Neural cell (in vitro differentiated cells): ENCODE measurements around the gene TACC3. TPM values are rescaled to one million over a fixed set of nuclear protein-coding genes. Genes with fewer than 3 reads are reported as not detected.

Experiments
- H2AFZ ChIP-seq: fragments of 200-600, 300-800 bp; sonication (generic), shearing (Covaris generic); 2 replicates; pipeline ENCODE4 v1.6.0; 2014; ENCODE audit warnings: low read depth, mild to moderate bottlenecking, antibody characterized with exemption, low read length, moderate library complexity
- H3F3A ChIP-seq: fragments of 200-600 bp; shearing (Covaris generic); 2 replicates; pipeline ENCODE4 v1.6.1; 2016; ENCODE audit warnings: mild to moderate bottlenecking, moderate library complexity, mixed read lengths, antibody characterized with exemption, low read length; ENCODE audit not compliant: insufficient read depth, poor library complexity, severe bottlenecking
- H3K27ac ChIP-seq: fragments of 200-600, 300-800 bp; sonication (generic), shearing (Covaris generic); 2 replicates; pipeline ENCODE4 v1.5.1; 2014; ENCODE audit warnings: mild to moderate bottlenecking, low read length, moderate library complexity
- H3K27me3 ChIP-seq: fragments of 300-800, 200-600 bp; sonication (generic), shearing (Covaris generic); 2 replicates; pipeline ENCODE4 v1.6.0; 2014; ENCODE audit warnings: mild to moderate bottlenecking, low read depth, low read length, moderate library complexity; ENCODE audit not compliant: insufficient read depth
- H3K36me3 ChIP-seq: fragments of 300-800, 200-600 bp; sonication (generic), shearing (Covaris generic); 2 replicates; pipeline ENCODE4 v1.5.1; 2014; ENCODE audit warnings: mild to moderate bottlenecking, antibody characterized with exemption, low read length, moderate library complexity; ENCODE audit not compliant: insufficient read depth
- H3K4me2 ChIP-seq: fragments of 300-800, 200-600 bp; sonication (generic), shearing (Covaris generic); 2 replicates; pipeline ENCODE4 v1.6.0; 2014; ENCODE audit warnings: mild to moderate bottlenecking, low read length
- H3K4me3 ChIP-seq: fragments of 300-800, 200-600 bp; sonication (generic), shearing (Covaris generic); 2 replicates; pipeline ENCODE4 v1.5.1; 2014; ENCODE audit warnings: mild to moderate bottlenecking, low read length, moderate library complexity
- H3K79me2 ChIP-seq: fragments of 200-600 bp; shearing (Covaris generic); replicated peaks from 2 replicates; pipeline ENCODE4 v1.6.0; 2014; ENCODE audit warnings: mild to moderate bottlenecking, low read length, moderate library complexity; ENCODE audit not compliant: insufficient read depth
- H3K9ac ChIP-seq: fragments of 300-800, 200-600 bp; sonication (generic), shearing (Covaris generic); 2 replicates; pipeline ENCODE4 v1.6.1; 2016; ENCODE audit warnings: mild to moderate bottlenecking, low read length, mixed read lengths
- H3K9me2 ChIP-seq: fragments of 200-600 bp; shearing (Covaris generic); 2 replicates; pipeline ENCODE4 v1.6.1; 2016; ENCODE audit warnings: mild to moderate bottlenecking, low read length, mixed read lengths; ENCODE audit not compliant: insufficient read depth
- H3K9me3 ChIP-seq: fragments of 200-600, 300-800 bp; sonication (generic), shearing (Covaris generic); 2 replicates; pipeline ENCODE4 v1.6.1; 2016; ENCODE audit warnings: mild to moderate bottlenecking, mixed run types, low read length, moderate library complexity, mixed read lengths
- H4K20me1 ChIP-seq: fragments of 200-600 bp; shearing (Covaris generic); 2 replicates; pipeline ENCODE4 v1.6.1; 2016; ENCODE audit warnings: mild to moderate bottlenecking, mixed run types; ENCODE audit not compliant: insufficient read depth
- CTCF ChIP-seq: fragments of 450-650 bp; IDR thresholded peaks from 2 replicates; pipeline ENCODE4 v1.5.1; 2014; ENCODE audit warnings: antibody characterized with exemption, mild to moderate bottlenecking, moderate library complexity; ENCODE audit not compliant: poor library complexity, severe bottlenecking
- EP300 ChIP-seq: fragments of 450-650 bp; conservative IDR thresholded peaks from 2 replicates; pipeline ENCODE4 v1.6.1; 2014; ENCODE audit warnings: antibody characterized with exemption, mild to moderate bottlenecking, moderate library complexity; ENCODE audit not compliant: poor library complexity, severe bottlenecking
- EZH2 ChIP-seq: fragments of 200-600, 300-800 bp; shearing (Covaris generic), sonication (generic); IDR thresholded peaks from 2 replicates; pipeline ENCODE4 v1.6.1; 2014; ENCODE audit warnings: antibody characterized with exemption, low read length, borderline replicate concordance, mild to moderate bottlenecking; ENCODE audit not compliant: insufficient read depth, poor library complexity, severe bottlenecking
- MXI1 ChIP-seq: fragments of 450-650 bp; conservative IDR thresholded peaks from 2 replicates; pipeline ENCODE4 v1.6.1; 2014; ENCODE audit warnings: antibody characterized with exemption, mild to moderate bottlenecking; ENCODE audit not compliant: poor library complexity, severe bottlenecking
- POLR2AphosphoS5 ChIP-seq: IDR thresholded peaks from 2 replicates; pipeline ENCODE4 v1.6.1; 2012
- RAD21 ChIP-seq: fragments of 450-650 bp; conservative IDR thresholded peaks from 2 replicates; pipeline ENCODE4 v1.6.1; 2014; ENCODE audit warnings: antibody characterized with exemption, mild to moderate bottlenecking, moderate library complexity
- REST ChIP-seq: IDR thresholded peaks from 2 replicates; pipeline ENCODE4 v1.6.1; 2012; ENCODE audit warnings: borderline replicate concordance
- SMC3 ChIP-seq: fragments of 450-650 bp; conservative IDR thresholded peaks from 2 replicates; pipeline ENCODE4 v1.6.1; 2014; ENCODE audit warnings: antibody characterized with exemption, mild to moderate bottlenecking, moderate library complexity; ENCODE audit not compliant: poor library complexity
- TAF1 ChIP-seq: IDR thresholded peaks from 2 replicates; pipeline ENCODE4 v1.6.1; 2012; ENCODE audit warnings: low read depth
- polyA plus RNA-seq: library from polyadenylated mRNA; depleted of rRNA; stranded (reverse); fragments of >200 nt; gene quantifications from 2 replicates; pipeline ENCODE4 v1.2.3, GENCODE V29; 2014

TACC3 gene
- polyA plus RNA-seq, 1 donor from 2014 or later: 2.6 TPM

GRCh38 chr4:1758306-1759121, 37.2 kb downstream of the TACC3 start:
- H3K4me3 ChIP-seq: no peak overlapping the region
- no peak for TF ChIP-seq TAF1
- no peak for TF ChIP-seq CTCF
- TF ChIP-seq EP300: no peak
- no peak for TF ChIP-seq SMC3
- no peak for TF ChIP-seq REST
- TF ChIP-seq POLR2AphosphoS5: no peak
- no peak for TF ChIP-seq MXI1
- no peak for TF ChIP-seq EZH2
- TF ChIP-seq RAD21: no peak

GRCh38 chr4:1759170-1759817, 38.0 kb downstream of the TACC3 start:
- Histone ChIP-seq H4K20me1 (no peaks in the 10 kb centered on the region), H3K4me3 (no peak overlapping the region), H3K79me2 (no peaks in the 10 kb centered on the region), H3K27ac (no peak overlapping the region), H3K36me3 (no peaks in the 10 kb centered on the region), H3F3A (no peaks in the 10 kb centered on the region), H3K9me2 (no peaks in the 10 kb centered on the region), H3K9ac (no peak overlapping the region), H3K27me3 (no peaks in the 10 kb centered on the region), H2AFZ (no peak overlapping the region), H3K4me2 (no peak overlapping the region), H3K9me3 (no peaks in the 10 kb centered on the region)
- TF ChIP-seq EZH2 (no peak), MXI1 (no peak), EP300 (no peak), TAF1 (no peak), POLR2AphosphoS5 (no peak), REST (no peak)

More at GRCh38 chr4:1758306-1759121, 37.2 kb downstream of the TACC3 start:
- no peaks in the 10 kb centered on the region for H4K20me1 ChIP-seq
- no peaks in the 10 kb centered on the region for H3K9me2 ChIP-seq
- H3K9me3 ChIP-seq: no peaks in the 10 kb centered on the region
- H3K79me2 ChIP-seq: no peaks in the 10 kb centered on the region
- H3K36me3 ChIP-seq: no peaks in the 10 kb centered on the region
- H3K9ac ChIP-seq: no peak overlapping the region
- H2AFZ ChIP-seq: no peak overlapping the region
- H3K4me2 ChIP-seq: no peak overlapping the region
- no peaks in the 10 kb centered on the region for H3F3A ChIP-seq
- H3K27me3 ChIP-seq: no peaks in the 10 kb centered on the region
- no peak overlapping the region for H3K27ac ChIP-seq
